ENCODE data around the gene SEC14L2. TPM values are rescaled to one million over a fixed set of nuclear protein-coding genes. Genes with fewer than 3 reads are reported as not detected.

Gene SEC14L2
- total and polyA plus RNA-seq, 2 of the 4 experiments (the other 2 are of a cell fraction) = 38.7 to 54.8 TPM

DNA sequence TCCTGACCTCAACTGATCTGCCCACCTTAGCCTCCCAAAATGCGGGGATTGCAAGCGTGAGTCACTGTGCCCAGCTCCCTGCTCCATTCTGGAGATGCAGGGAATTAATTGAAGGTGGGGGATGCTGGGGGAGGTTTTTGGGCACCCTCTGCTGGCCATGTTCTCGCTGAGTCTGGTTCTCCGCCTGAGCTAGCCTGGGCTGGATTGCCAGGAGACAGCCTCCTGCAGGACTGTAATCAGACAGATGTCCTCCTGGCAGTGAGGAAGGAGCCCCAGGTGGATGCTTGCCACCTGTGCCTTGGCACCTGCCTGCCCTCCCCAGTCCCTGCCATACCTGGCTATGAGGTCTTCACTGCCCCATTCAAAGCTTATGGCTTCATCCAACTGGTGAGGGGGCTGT, 34.1 kb downstream of the SEC14L2 start:
- Histone ChIP-seq H4K8ac (ENCODE audit: low read depth in 2 of 2, low read length in 2 of 2) (no peak overlapping the region), H3K9me1 (ENCODE audit: insufficient read depth, low read length) (peaks cover 3% of the 10 kb centered on the region; the same call in 1 of the 2 replicates), H3K4me3 (ENCODE audit: insufficient read depth, low read depth, low read length) (no peak overlapping the region), H3K4me2 (ENCODE audit: low read depth, low read length) (no peak overlapping the region), H3K14ac (replicated peaks; ENCODE audit: low read depth, low read length) (no peak overlapping the region), H3K23ac (ENCODE audit: low read depth, low read length) (no peak overlapping the region), H3K4me1 (ENCODE audit: control insufficient read depth, insufficient read depth, low read length) (no peaks in the 10 kb centered on the region), H3K79me1 (ENCODE audit: low read depth in 1 of 2, low read length in 2 of 2) (peaks cover 7 to 10% of the 10 kb centered on the region in 2 experiments; a peak in 3 of 4 replicates), H4K91ac (ENCODE audit: insufficient read depth, low read depth, low read length) (no peak overlapping the region), H3K36me3 (ENCODE audit: control insufficient read depth, insufficient read depth, low read length) (peaks cover 6% of the 10 kb centered on the region; the same call in 1 of the 2 replicates), H3K9ac (ENCODE audit: low read depth, low read length) (no peak overlapping the region), H2BK15ac (ENCODE audit: low read depth, low read length) (no peak overlapping the region), H2BK120ac (ENCODE audit: low read depth, low read length) (no peak overlapping the region), H2BK5ac (ENCODE audit: low read depth, low read length, poor library complexity, severe bottlenecking) (no peak overlapping the region), H3K27me3 (ENCODE audit: control insufficient read depth, insufficient read depth, low read length) (no peaks in the 10 kb centered on the region), H3K18ac (ENCODE audit: low read depth, low read length) (no peak overlapping the region), H2AK9ac (replicated peaks; ENCODE audit: low read depth, low read length, poor library complexity) (no peak overlapping the region), H2AK5ac (ENCODE audit: low read depth, low read length) (no peak overlapping the region), H3K56ac (ENCODE audit: extremely low read depth, insufficient read depth, low read length) (no peak overlapping the region), H3K4ac (ENCODE audit: low read depth, low read length) (no peak overlapping the region), H4K5ac (ENCODE audit: low read depth, low read length) (no peak overlapping the region), H3K27ac (ENCODE audit: insufficient read depth, low read length) (no peak overlapping the region), H4K20me1 (ENCODE audit: insufficient read depth, low read length) (no peaks in the 10 kb centered on the region), H2BK20ac (ENCODE audit: low read depth, low read length) (no peak overlapping the region), H3K9me3 (ENCODE audit: control insufficient read depth, insufficient read depth, low read length) (no peaks in the 10 kb centered on the region), H2AFZ (replicated peaks; ENCODE audit: low read length, poor library complexity) (no peak overlapping the region)
- POLR2A ChIA-PET (ENCODE audit: unreplicated experiment) = no interaction called here
- no peak for ATAC-seq (ENCODE audit: low read depth)
- TF ChIP-seq SMC3 (IDR thresholded peaks at IDR 0.05; ENCODE audit: low read depth, low read length) (no peak), NFE2L2 (IDR thresholded peaks at IDR 0.05; ENCODE audit: low read depth, low read length) (no peak), BHLHE40 (IDR thresholded peaks at IDR 0.05; ENCODE audit: low read depth, low read length) (no peak), MAFK (IDR thresholded peaks at IDR 0.05; ENCODE audit: low read depth, low read length) (no peak), POLR2A (IDR thresholded peaks at IDR 0.05; ENCODE audit: low read depth, low read length) (no peak), CEBPB (IDR thresholded peaks at IDR 0.05; ENCODE audit: low read depth, low read length) (no peak)
- TF ChIP-seq, protein P1, sequence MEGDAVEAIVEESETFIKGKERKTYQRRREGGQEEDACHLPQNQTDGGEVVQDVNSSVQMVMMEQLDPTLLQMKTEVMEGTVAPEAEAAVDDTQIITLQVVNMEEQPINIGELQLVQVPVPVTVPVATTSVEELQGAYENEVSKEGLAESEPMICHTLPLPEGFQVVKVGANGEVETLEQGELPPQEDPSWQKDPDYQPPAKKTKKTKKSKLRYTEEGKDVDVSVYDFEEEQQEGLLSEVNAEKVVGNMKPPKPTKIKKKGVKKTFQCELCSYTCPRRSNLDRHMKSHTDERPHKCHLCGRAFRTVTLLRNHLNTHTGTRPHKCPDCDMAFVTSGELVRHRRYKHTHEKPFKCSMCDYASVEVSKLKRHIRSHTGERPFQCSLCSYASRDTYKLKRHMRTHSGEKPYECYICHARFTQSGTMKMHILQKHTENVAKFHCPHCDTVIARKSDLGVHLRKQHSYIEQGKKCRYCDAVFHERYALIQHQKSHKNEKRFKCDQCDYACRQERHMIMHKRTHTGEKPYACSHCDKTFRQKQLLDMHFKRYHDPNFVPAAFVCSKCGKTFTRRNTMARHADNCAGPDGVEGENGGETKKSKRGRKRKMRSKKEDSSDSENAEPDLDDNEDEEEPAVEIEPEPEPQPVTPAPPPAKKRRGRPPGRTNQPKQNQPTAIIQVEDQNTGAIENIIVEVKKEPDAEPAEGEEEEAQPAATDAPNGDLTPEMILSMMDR (conservative IDR thresholded peaks at IDR 0.05; ENCODE audit: low read depth, low read length) = no peak
- TF ChIP-seq, protein P2, sequence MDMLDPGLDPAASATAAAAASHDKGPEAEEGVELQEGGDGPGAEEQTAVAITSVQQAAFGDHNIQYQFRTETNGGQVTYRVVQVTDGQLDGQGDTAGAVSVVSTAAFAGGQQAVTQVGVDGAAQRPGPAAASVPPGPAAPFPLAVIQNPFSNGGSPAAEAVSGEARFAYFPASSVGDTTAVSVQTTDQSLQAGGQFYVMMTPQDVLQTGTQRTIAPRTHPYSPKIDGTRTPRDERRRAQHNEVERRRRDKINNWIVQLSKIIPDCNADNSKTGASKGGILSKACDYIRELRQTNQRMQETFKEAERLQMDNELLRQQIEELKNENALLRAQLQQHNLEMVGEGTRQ (IDR thresholded peaks at IDR 0.05; ENCODE audit: low read depth, low read length) = no peak
- BruUV-seq (replicated peaks) = no TSS peak
- CTCF ChIA-PET = no interaction called here
- dilution Hi-C loops (cut with HindIII; ENCODE audit: low sequenced_read_pairs, unreplicated experiment) = no loop called here
- no peak for DNase-seq
- in situ Hi-C loops (cut with MboI; ENCODE audit: low sequenced_read_pairs) = no loop called here
- WGBS, 2 experiments (ENCODE audit: extremely low coverage in 2 of 2, insufficient read length in 1 of 2) = no CpG with 5 or more reads among the region's 4 CpGs
- intact Hi-C loops (cut with micrococcal nuclease) = no loop called here
